Measurements from ENCODE around the gene IFNLR1.

IFNLR1 gene

GRCh38 chr1:24147194-24147593 lies 39.9 kb downstream of the IFNLR1 start:
- DNase-seq = no peak

GRCh38 chr1:24142546-24143534 lies 44.2 kb downstream of the IFNLR1 start, which contains the start of gene IL22RA1:
Gene IL22RA1, minus strand, starts transcription at chr1:24143140. Its CDS starts 58 bp downstream, at chr1:24143082.
- peak; percentile 92 for DNase-seq

GRCh38 chr1:24141311-24141997 lies 45.6 kb downstream of the IFNLR1 start:
- no peak for DNase-seq

GRCh38 chr1:24140741-24141181 lies 46.3 kb downstream of the IFNLR1 start:
- DNase-seq = no peak

GRCh38 chr1:24139841-24140425 lies 47.2 kb downstream of the IFNLR1 start:
- DNase-seq = no peak

GRCh38 chr1:24139222-24139489 lies 47.9 kb downstream of the IFNLR1 start:
- DNase-seq = no peak

- no peak for DNase-seq
Measured at GRCh38 chr1:24138476-24139221, 48.4 kb downstream of the IFNLR1 start.

- DNase-seq = no peak
Measured at GRCh38 chr1:24136956-24137539, 50.0 kb downstream of the IFNLR1 start.

GRCh38 chr1:24134376-24134775 lies 52.7 kb downstream of the IFNLR1 start:
- DNase-seq = no peak

GRCh38 chr1:24133819-24134218 lies 53.3 kb downstream of the IFNLR1 start:
- no peak for DNase-seq

GRCh38 chr1:24130385-24130784 lies 56.7 kb downstream of the IFNLR1 start:
- DNase-seq = no peak

GRCh38 chr1:24127801-24128363 lies 59.2 kb downstream of the IFNLR1 start:
- DNase-seq = no peak

GRCh38 chr1:24127134-24127800 lies 59.8 kb downstream of the IFNLR1 start:
- DNase-seq = no peak

- no peak for DNase-seq
Measured at GRCh38 chr1:24126672-24127023, 60.4 kb downstream of the IFNLR1 start.

- no peak for DNase-seq
Measured at GRCh38 chr1:24126018-24126671, 60.9 kb downstream of the IFNLR1 start.

GRCh38 chr1:24125456-24125855 lies 61.6 kb downstream of the IFNLR1 start:
- DNase-seq = no peak

- DNase-seq = no peak
Measured at GRCh38 chr1:24124980-24125379, 62.1 kb downstream of the IFNLR1 start.

- DNase-seq = no peak
Measured at GRCh38 chr1:24123611-24124010, 63.5 kb downstream of the IFNLR1 start.

GRCh38 chr1:24122776-24123175 lies 64.3 kb downstream of the IFNLR1 start:
- no peak for DNase-seq

GRCh38 chr1:24121406-24121805 lies 65.7 kb downstream of the IFNLR1 start:
- no peak for DNase-seq

GRCh38 chr1:24120965-24121364 lies 66.1 kb downstream of the IFNLR1 start:
- no peak for DNase-seq

Measured in NCI-H226 (cell line).